Measurements from ENCODE around the gene CDK6.

DNA sequence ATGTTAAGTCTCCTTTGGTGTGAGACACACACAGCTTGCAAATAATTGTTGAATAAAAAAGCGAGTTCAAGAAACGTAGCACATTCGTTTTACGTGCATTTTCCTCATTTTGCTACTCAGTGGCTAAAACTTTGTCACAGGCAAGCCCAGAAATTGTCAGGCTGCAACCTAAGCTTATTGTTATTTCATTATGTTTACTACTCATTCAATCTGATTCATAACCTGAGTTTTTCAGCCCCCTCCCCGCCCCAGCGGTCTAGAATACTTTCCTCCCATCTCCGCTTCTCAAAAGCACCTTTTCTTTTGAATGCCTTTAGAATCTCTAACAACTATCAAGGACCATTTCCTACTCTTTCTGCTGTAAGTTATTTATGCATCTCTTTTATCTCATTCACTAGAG, 247.3 kb downstream of the CDK6 start:
- TF ChIP-seq, protein P1, sequence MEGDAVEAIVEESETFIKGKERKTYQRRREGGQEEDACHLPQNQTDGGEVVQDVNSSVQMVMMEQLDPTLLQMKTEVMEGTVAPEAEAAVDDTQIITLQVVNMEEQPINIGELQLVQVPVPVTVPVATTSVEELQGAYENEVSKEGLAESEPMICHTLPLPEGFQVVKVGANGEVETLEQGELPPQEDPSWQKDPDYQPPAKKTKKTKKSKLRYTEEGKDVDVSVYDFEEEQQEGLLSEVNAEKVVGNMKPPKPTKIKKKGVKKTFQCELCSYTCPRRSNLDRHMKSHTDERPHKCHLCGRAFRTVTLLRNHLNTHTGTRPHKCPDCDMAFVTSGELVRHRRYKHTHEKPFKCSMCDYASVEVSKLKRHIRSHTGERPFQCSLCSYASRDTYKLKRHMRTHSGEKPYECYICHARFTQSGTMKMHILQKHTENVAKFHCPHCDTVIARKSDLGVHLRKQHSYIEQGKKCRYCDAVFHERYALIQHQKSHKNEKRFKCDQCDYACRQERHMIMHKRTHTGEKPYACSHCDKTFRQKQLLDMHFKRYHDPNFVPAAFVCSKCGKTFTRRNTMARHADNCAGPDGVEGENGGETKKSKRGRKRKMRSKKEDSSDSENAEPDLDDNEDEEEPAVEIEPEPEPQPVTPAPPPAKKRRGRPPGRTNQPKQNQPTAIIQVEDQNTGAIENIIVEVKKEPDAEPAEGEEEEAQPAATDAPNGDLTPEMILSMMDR (IDR thresholded peaks at IDR 0.05) = no peak
- no peak for TF ChIP-seq EZH2phosphoT487 (IDR thresholded peaks at IDR 0.05)

All from neural progenitor cell (in vitro differentiated cells).